Mesenchymal stem cell (in vitro differentiated cells and primary cell): ENCODE results near the gene XPR1.

Source experiments
- DNase-seq: peaks from one replicate; pipeline ENCODE4 v3.0.0-alpha.2; 2013
- H2AFZ ChIP-seq: one replicate; pipeline ENCODE4 v1.6.1; 2013; ENCODE audit warnings: low read depth, mild to moderate bottlenecking, control low read depth, inconsistent platforms, low read length, moderate library complexity
- H2AK5ac ChIP-seq: 2 replicates; pipeline ENCODE4 v1.6.1; 2013; ENCODE audit warnings: low read length, moderate library complexity, mild to moderate bottlenecking, inconsistent platforms; ENCODE audit not compliant: severe bottlenecking
- H2BK120ac ChIP-seq: one replicate; pipeline ENCODE4 v1.6.1; 2013; ENCODE audit warnings: low read depth, mild to moderate bottlenecking, inconsistent platforms, low read length, moderate library complexity
- H2BK12ac ChIP-seq, 2 experiments: one replicate each; pipeline ENCODE4 v1.6.1; 2013; ENCODE audit warnings: inconsistent platforms in 2 of 2, low read length in 2 of 2, mild to moderate bottlenecking in 2 of 2, moderate library complexity in 2 of 2, control low read depth in 1 of 2
- H2BK15ac ChIP-seq: one replicate; pipeline ENCODE4 v1.6.1; 2013; ENCODE audit warnings: mild to moderate bottlenecking, low read depth, inconsistent platforms; ENCODE audit not compliant: poor library complexity, severe bottlenecking
- H2BK5ac ChIP-seq: 2 replicates; pipeline ENCODE4 v1.6.1; 2013; ENCODE audit warnings: low read depth, mild to moderate bottlenecking, low read length, control low read depth, inconsistent platforms; ENCODE audit not compliant: poor library complexity, severe bottlenecking
- H3K14ac ChIP-seq, 2 experiments: one replicate each; pipeline ENCODE4 v1.6.1; 2013; ENCODE audit warnings: inconsistent platforms in 2 of 2, low read length in 2 of 2, control low read depth in 1 of 2, mild to moderate bottlenecking in 1 of 2, moderate library complexity in 1 of 2
- H3K18ac ChIP-seq, 2 experiments: one replicate each; pipeline ENCODE4 v1.6.1; 2013; ENCODE audit warnings: inconsistent platforms in 2 of 2, low read length in 2 of 2, control low read depth in 1 of 2, low read depth in 1 of 2, mild to moderate bottlenecking in 1 of 2
- H3K23ac ChIP-seq, 2 experiments: one replicate each; pipeline ENCODE4 v1.6.1; 2013; ENCODE audit warnings: inconsistent platforms in 2 of 2, low read length in 2 of 2, mild to moderate bottlenecking in 2 of 2, moderate library complexity in 2 of 2, control low read depth in 1 of 2
- H3K27ac ChIP-seq: 2 replicates; pipeline ENCODE4 v1.5.1; 2013; ENCODE audit warnings: mild to moderate bottlenecking, moderate library complexity, low read length, control low read depth, inconsistent platforms; ENCODE audit not compliant: poor library complexity, severe bottlenecking
- H3K27me3 ChIP-seq, 2 experiments: 2 replicates each; pipeline versions ENCODE4 v1.6.1 to v1.7.0; 2013; ENCODE audit warnings: low read length in 2 of 2, mild to moderate bottlenecking in 2 of 2, moderate library complexity in 2 of 2, control low read depth in 1 of 2, inconsistent platforms in 1 of 2; ENCODE audit not compliant: control insufficient read depth in 1 of 2, insufficient read depth in 1 of 2
- H3K36me3 ChIP-seq, 2 experiments: 2 replicates each; pipeline versions ENCODE4 v1.6.1 to v1.7.0; 2013; ENCODE audit warnings: low read length in 2 of 2, control low read depth in 1 of 2, inconsistent platforms in 1 of 2, low read depth in 1 of 2, mild to moderate bottlenecking in 1 of 2; ENCODE audit not compliant: insufficient read depth in 2 of 2, control insufficient read depth in 1 of 2
- H3K4ac ChIP-seq, 2 experiments: one replicate each; pipeline ENCODE4 v1.6.1; 2013; ENCODE audit warnings: inconsistent platforms in 2 of 2, low read length in 2 of 2, mild to moderate bottlenecking in 2 of 2, moderate library complexity in 2 of 2, control low read depth in 1 of 2, low read depth in 1 of 2
- H3K4me1 ChIP-seq: 2 replicates; pipeline ENCODE4 v1.6.1; 2013; ENCODE audit warnings: low read depth, low read length, control low read depth; ENCODE audit not compliant: control insufficient read depth, insufficient read depth
- H3K4me2 ChIP-seq: 2 replicates; pipeline ENCODE4 v1.6.1; 2013; ENCODE audit warnings: low read length, mild to moderate bottlenecking, inconsistent platforms; ENCODE audit not compliant: poor library complexity, severe bottlenecking
- H3K4me3 ChIP-seq, 2 experiments: 2 replicates each; pipeline versions ENCODE4 v1.5.1 to v1.7.0; 2013; ENCODE audit warnings: low read length in 2 of 2, mild to moderate bottlenecking in 2 of 2, control low read depth in 1 of 2, low read depth in 1 of 2; ENCODE audit not compliant: insufficient read depth in 1 of 2
- H3K79me1 ChIP-seq: replicated peaks from 2 replicates; pipeline ENCODE4 v1.6.1; 2013; ENCODE audit warnings: mild to moderate bottlenecking, control low read depth, low read length, inconsistent platforms; ENCODE audit not compliant: poor library complexity, severe bottlenecking
- H3K9ac ChIP-seq: 2 replicates; pipeline ENCODE4 v1.7.0; 2013; ENCODE audit warnings: mild to moderate bottlenecking, low read length, moderate library complexity
- H3K9me3 ChIP-seq: 2 replicates; pipeline ENCODE4 v1.7.0; 2013; ENCODE audit warnings: mild to moderate bottlenecking, low read length; ENCODE audit not compliant: control insufficient read depth
- H4K8ac ChIP-seq: one replicate; pipeline ENCODE4 v1.6.1; 2013; ENCODE audit warnings: inconsistent platforms, mild to moderate bottlenecking, low read length, moderate library complexity
- H4K91ac ChIP-seq: one replicate; pipeline ENCODE4 v1.6.1; 2013; ENCODE audit warnings: mild to moderate bottlenecking, low read length, inconsistent platforms
- WGBS: methylation state at CpG from one replicate; pipeline ENCODE4 v1.1.7; 2013; ENCODE audit warnings: mixed read lengths; 5-methylcytosine and 5-hydroxymethylcytosine counted together

XPR1 gene

DNA sequence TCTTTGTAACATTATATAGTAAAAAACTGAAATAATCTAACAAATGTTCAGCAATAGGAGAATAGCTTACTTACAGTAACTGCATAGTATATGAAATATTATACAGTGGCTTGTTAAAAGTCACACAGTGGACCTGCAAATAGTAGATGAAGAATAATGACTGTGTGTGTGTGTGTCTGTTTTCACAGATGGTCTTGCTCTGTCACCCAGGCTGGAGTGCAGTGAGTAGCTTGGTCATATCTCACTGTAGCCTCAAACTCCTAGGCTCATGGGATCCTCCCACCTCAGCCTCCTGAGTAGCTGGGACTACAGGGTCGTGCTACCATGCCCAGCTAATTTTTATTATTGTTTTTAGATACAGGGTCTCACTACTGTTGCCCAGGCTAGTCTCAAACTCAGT is 213.5 kb downstream of the XPR1 start:
- no peaks in the 10 kb centered on the region for H3K36me3 ChIP-seq
- H3K4me1 ChIP-seq: no peaks in the 10 kb centered on the region
- H3K4me3 ChIP-seq: no peak overlapping the region
- H3K4me2 ChIP-seq: no peak overlapping the region
- H3K27ac ChIP-seq: no peak overlapping the region
- no peak overlapping the region for H4K8ac ChIP-seq
- no peak overlapping the region for H3K4ac ChIP-seq
- H3K18ac ChIP-seq: no peak overlapping the region
- no peak overlapping the region for H2BK5ac ChIP-seq
- 90% methylated on average over 1 of the region's 1 CpG for WGBS
- no peak overlapping the region for H2BK15ac ChIP-seq
- no peak overlapping the region for H2AK5ac ChIP-seq
- H3K9me3 ChIP-seq: no peaks in the 10 kb centered on the region
- no peak for DNase-seq
- no peak overlapping the region for H2BK12ac ChIP-seq
- H3K9ac ChIP-seq: no peak overlapping the region
- no peak overlapping the region for H2BK120ac ChIP-seq
- no peak overlapping the region for H3K23ac ChIP-seq
- no peak overlapping the region for H3K14ac ChIP-seq
- no peak overlapping the region for H4K91ac ChIP-seq
- no peaks in the 10 kb centered on the region for H3K79me1 ChIP-seq
- H3K27me3 ChIP-seq: no peaks in the 10 kb centered on the region
- no peak overlapping the region for H2AFZ ChIP-seq

- DNase-seq: no peak
- no peak overlapping the region for H2AK5ac ChIP-seq
- no peak overlapping the region for H3K9ac ChIP-seq
- no peak overlapping the region for H4K91ac ChIP-seq
- H4K8ac ChIP-seq: no peak overlapping the region
- no peaks in the 10 kb centered on the region for H3K79me1 ChIP-seq
- H3K27me3 ChIP-seq: no peaks in the 10 kb centered on the region
- no peak overlapping the region for H3K18ac ChIP-seq
- no peak overlapping the region for H3K14ac ChIP-seq
- no peak overlapping the region for H2BK120ac ChIP-seq
- no peak overlapping the region for H3K4me3 ChIP-seq
- H3K9me3 ChIP-seq: no peaks in the 10 kb centered on the region
- H3K4ac ChIP-seq: no peak overlapping the region
- no peaks in the 10 kb centered on the region for H3K4me1 ChIP-seq
- no peak overlapping the region for H3K27ac ChIP-seq
- H3K4me2 ChIP-seq: no peak overlapping the region
- H2BK5ac ChIP-seq: no peak overlapping the region
- no peak overlapping the region for H2BK12ac ChIP-seq
- H3K23ac ChIP-seq: no peak overlapping the region
- H3K36me3 ChIP-seq: no peaks in the 10 kb centered on the region
- H2BK15ac ChIP-seq: no peak overlapping the region
- no peak overlapping the region for H2AFZ ChIP-seq
Measured at GRCh38 chr1:180848191-180848590, 216.4 kb downstream of the XPR1 start.

- no peak overlapping the region for H4K8ac ChIP-seq
- WGBS: 96% methylated on average over 4 of the region's 6 CpGs
- H3K9me3 ChIP-seq: no peaks in the 10 kb centered on the region
- H2BK15ac ChIP-seq: no peak overlapping the region
- no peak overlapping the region for H3K27ac ChIP-seq
- no peak overlapping the region for H2BK120ac ChIP-seq
- H3K18ac ChIP-seq: no peak overlapping the region
- no peak overlapping the region for H2BK5ac ChIP-seq
- H3K4ac ChIP-seq: no peak overlapping the region
- H3K27me3 ChIP-seq: no peaks in the 10 kb centered on the region
- DNase-seq: no peak
- H3K79me1 ChIP-seq: no peaks in the 10 kb centered on the region
- H3K36me3 ChIP-seq: no peaks in the 10 kb centered on the region
- no peak overlapping the region for H2AK5ac ChIP-seq
- H3K14ac ChIP-seq: no peak overlapping the region
- no peak overlapping the region for H2BK12ac ChIP-seq
- no peak overlapping the region for H2AFZ ChIP-seq
- H3K4me2 ChIP-seq: no peak overlapping the region
- no peak overlapping the region for H3K23ac ChIP-seq
- no peak overlapping the region for H3K9ac ChIP-seq
- no peak overlapping the region for H3K4me3 ChIP-seq
- no peak overlapping the region for H4K91ac ChIP-seq
- no peaks in the 10 kb centered on the region for H3K4me1 ChIP-seq
Measured at GRCh38 chr1:180849031-180849775, 217.4 kb downstream of the XPR1 start.

DNA sequence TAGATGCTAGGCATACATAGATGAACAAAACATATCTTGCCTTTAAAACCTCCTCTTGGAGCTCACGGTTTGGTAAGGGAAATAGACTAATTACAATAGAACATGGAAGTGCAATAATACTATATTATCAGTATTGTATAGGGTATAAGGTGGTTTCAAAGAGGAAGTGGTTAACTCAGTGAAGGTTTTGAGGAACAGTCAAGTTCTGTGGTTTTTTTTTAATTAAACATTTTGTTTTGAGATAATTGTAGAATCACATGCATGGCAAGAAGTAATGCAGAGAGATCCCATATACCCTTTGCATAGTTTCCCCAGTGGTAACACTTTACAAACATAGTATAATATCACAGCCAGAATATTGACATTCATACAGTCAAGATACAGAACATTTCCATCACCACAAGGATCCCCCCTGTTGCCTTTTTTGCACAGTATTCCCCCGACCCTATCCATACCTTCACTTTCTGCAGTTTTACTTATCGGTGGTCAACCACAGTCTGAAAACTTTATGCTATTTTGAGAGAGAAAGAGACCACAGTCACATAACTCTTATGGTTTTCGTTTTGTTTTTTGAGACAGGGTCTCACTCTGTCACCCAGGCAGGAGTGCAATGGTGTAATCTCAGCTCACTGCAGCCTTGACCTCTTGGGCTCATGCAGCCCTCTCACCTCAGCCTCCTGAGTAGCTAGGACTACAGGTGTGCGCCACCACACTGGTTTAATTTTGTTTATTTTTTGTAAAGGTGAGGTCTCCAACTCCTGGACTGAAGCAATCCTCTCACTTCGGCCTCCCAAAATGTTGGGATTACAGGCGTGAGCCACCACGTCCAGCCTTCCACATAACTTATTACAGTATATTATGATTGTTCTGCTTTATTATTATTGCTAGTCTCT is 220.4 kb downstream of the XPR1 start:
- H3K27me3 ChIP-seq: no peaks in the 10 kb centered on the region
- no peak for DNase-seq

More for the DNA sequence above, 220.4 kb downstream of the XPR1 start:
- no peak overlapping the region for H3K4me3 ChIP-seq
- H3K4me2 ChIP-seq: no peak overlapping the region
- H3K4ac ChIP-seq: no peak overlapping the region
- H2BK120ac ChIP-seq: no peak overlapping the region
- H3K9ac ChIP-seq: no peak overlapping the region
- H4K91ac ChIP-seq: no peak overlapping the region
- no peak overlapping the region for H3K18ac ChIP-seq
- H2BK5ac ChIP-seq: no peak overlapping the region
- H2AK5ac ChIP-seq: no peak overlapping the region
- WGBS: 98% methylated on average over 4 of the region's 8 CpGs
- H3K27ac ChIP-seq: no peak overlapping the region
- no peak overlapping the region for H2BK15ac ChIP-seq
- no peak overlapping the region for H3K23ac ChIP-seq
- H3K9me3 ChIP-seq: no peaks in the 10 kb centered on the region
- no peak overlapping the region for H2BK12ac ChIP-seq
- no peaks in the 10 kb centered on the region for H3K4me1 ChIP-seq
- no peak overlapping the region for H3K14ac ChIP-seq
- H2AFZ ChIP-seq: no peak overlapping the region
- no peaks in the 10 kb centered on the region for H3K79me1 ChIP-seq
- no peaks in the 10 kb centered on the region for H3K36me3 ChIP-seq
- no peak overlapping the region for H4K8ac ChIP-seq
